HS-27A (cell line): Measurements from ENCODE around the gene ANKRD34A.
A peak's percentile ranks its signal among the peaks of the same experiment; 100 is the strongest.

Experiments
- DNase-seq: peaks from one replicate; pipeline ENCODE4 v3.0.0-alpha.2; 2012; ENCODE audit warnings: low read depth, missing footprints

Gene ANKRD34A

DNA sequence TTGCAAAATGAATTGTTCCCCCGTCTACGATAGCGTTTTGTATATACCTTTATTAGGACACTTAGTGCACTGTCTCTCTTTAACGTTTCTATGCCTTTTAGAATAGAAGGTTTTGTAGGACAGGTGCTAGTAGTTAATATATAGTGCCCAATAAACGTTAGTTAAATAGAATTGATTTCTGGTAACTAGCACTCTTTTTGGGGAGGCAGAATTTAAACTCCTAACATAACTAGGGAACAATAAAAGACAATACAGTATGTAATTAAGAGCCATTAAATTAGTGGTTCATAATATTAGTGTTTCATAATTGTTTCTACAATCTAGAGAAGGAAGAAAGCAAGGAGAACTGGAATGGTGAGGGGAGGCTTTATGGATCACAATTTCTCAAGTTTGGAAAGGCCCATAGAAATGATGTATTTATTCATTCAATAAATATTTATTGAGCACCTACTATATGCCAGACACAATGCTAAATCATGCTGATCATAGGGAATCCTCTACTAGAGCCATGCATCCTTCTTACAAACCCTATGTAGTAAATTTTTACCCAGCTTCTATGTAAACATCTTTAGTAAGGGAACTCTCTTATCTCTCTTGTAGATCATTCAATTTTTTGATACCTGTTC, 857 bp upstream of the ANKRD34A start:
- DNase-seq: no peak

GRCh38 chr1:145963265-145964019, 933 bp downstream of the ANKRD34A start:
- no peak for DNase-seq

GRCh38 chr1:145962157-145963102, 1.9 kb downstream of the ANKRD34A start:
- no peak for DNase-seq

DNA sequence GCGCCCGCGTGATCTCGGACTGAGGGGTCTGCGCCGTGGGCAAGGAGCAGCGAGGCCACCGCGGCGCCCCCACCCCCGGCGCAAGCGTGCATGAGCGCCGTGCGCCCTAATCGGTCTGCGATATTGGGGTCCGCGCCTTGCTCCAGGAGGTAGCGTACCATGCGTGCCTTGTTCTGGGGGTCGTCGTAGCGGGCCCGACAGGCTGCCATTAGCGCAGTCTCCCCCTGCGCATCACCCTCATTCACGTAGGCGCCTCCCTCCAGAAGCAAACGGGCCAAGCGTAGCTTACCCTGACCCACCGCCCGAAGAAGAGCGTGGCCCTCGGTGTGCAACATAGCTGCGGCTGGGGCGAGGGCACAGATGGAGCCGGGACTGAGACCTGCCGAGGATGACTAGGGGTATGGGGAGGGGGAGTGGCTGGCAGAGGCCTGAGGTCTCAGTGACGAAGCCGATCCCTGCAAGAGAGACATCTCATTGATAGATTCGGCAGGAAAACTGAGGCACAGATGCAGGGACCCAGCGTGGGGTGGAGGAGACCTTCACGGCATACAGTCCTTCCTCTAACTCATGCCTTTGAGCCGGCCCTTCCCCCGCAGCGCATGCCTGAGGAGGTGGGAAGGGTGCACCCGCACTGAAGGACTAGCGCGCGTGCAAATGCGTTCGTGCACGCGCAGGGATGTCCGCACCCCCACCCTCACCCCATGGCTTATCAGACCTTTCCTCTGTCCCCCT, 2.8 kb downstream of the ANKRD34A start:
- DNase-seq: no peak

- no peak for DNase-seq
Measured at GRCh38 chr1:145961109-145961424, 3.3 kb downstream of the ANKRD34A start.

- DNase-seq: no peak
Measured at GRCh38 chr1:145960468-145961108, 3.8 kb downstream of the ANKRD34A start.

GRCh38 chr1:145959957-145960467, 4.4 kb downstream of the ANKRD34A start:
- no peak for DNase-seq

DNA sequence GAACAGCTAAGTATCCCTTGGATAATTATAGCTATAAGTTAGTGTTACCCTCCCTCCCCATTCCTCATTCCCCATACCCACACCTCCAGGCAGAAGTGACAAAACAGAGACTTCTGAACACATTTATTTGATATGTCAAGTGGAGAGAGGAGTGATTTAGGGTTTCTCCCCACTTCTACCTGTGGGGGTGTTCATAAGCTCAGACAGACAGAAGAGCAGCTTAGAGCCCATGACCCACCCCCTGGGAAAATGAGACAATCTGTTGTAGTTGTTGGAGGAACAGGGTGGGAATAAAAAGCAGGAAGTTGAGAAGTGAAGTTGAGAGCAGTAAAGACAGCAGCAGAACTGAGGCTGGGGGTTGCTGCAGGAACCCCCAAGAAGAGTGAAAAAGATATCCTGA, 5.0 kb downstream of the ANKRD34A start:
- no peak for DNase-seq

DNA sequence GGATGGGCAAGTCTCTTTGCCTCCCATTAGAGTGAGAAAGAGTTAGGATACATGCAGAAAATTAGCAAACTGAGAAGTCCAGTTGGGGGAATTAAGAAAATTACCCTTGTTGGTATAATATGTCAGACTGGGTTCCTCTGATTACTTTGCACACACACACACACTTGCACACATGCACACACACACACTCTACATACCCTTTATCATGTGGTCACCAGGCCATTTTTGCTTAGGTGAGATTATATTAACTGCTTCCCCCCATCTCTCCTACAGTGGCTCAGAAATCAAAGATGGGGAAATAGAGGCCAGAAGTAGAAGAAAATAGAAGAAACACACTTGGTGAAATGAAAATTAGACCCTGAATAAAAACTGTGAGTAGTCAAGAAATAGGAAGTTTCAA, 5.6 kb downstream of the ANKRD34A start:
- DNase-seq: no peak

DNA sequence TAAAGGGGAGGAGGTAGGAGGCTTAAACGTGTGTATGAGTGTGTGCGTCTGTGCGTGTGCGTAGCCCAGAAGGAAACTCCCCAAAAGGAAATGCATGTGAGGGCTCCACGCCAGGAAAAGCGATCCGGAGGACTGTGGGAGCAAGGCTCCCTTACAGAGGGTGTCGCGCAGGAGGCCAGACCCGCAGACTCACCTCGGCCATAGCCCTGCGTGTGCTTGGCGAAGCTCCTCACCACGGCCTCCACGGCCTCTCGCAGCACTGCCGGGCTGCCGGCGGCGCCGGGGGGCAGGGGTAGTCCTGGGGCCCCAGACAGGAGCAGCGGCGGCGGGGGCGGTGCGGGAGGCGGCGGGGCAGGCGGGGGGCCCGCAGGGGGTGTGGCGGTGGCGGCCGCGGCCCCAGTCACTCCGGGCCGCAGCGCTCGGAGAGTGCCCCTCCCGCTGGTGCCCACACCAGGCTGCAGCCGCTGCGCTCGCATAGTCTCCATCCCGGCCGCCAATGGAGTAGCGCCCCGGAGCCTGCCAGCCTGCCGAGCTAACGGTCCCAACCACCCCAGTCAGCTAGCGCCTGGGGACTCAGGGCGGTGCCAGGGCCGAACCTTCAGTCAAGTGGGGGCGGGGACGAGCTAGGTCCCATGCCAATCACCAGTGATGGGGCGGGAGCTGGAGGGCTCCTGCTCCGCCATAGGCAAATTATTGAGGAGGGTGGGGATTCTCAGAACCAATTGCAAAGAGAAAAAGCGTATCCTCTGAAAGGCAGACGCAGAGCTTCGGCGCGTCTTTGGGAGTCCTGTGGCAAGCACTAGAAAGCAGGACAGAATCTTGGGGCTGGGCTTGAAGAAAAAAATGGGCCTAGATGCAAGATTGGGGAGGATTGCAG, 6.7 kb downstream of the ANKRD34A start, which contains the start of gene LIX1L:
Gene LIX1L, minus strand, starts transcription at position 575 of the 877 bp plus-strand sequence. Its CDS starts 90 bp downstream, at position 485.
- peak; percentile 93 for DNase-seq

DNA sequence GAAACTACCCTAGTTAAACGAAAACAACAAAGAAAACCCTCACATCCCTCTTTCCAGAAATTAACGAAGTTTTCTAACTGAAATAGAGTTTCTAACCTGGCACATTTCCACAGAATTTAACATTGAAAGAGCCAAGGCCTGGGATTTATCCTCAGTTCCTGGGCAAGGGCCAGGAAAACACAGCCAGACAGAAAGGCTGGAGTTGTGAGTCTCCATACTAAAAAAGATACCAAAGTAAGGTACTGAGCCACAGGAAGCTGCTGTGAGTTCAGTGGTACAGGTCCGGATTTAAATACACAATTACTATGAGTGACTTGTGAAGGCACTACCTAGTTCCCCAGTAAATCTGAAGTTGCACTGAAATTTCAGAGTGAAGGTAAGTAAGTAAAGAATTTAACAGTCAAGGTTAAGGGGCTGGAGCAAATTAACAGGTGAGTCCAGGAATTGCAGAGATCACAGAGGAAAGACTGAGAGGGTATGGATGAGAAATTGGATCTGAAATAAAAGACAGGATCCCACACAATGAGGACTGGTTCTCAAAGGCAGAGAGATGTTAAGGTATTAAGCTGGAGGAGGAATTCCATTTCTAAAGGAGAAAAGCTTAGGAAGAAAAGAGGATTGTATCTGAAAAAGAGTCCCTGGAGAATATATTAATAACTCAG, 7.5 kb downstream of the ANKRD34A start:
- DNase-seq: no peak

DNA sequence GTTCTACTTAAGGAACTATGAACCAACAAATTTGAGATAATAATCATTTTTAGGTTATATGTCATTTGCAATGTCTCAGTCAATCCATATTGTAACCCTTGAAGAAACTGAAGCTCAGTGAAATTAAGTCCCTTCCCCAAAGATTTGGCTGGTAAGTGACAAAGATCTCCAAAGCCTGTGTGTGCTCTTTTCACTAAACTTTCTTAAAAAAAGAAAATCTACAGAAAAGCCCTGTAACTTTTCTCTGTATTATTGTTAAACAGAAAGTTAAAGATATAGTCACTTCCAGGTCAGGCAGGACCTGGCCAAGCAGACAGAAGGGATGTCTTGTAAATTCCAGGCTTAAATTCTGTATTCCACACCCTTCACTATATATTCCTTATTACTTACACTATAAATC, 8.0 kb downstream of the ANKRD34A start:
- DNase-seq: no peak

DNA sequence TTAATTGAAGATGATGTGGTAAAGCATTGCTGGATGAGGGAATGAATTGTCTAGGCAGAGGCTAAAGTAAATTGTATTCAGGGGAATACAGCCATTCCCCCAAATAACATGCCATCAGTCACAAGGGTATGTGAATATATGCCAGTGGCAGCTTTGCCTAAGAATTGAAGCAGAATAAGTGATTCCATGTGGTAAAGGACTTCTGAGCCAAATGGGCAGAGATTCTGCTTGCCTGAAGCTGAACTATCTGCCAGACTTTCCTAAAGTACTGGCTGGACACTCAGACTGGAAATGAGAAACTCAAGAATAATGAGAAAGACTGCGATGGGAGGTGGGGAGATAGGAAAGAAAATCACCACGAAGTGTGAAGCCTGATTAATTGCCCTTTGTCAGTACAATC, 8.9 kb downstream of the ANKRD34A start:
- no peak for DNase-seq

GRCh38 chr1:145953861-145954260, 10.5 kb downstream of the ANKRD34A start:
- DNase-seq: no peak

DNA sequence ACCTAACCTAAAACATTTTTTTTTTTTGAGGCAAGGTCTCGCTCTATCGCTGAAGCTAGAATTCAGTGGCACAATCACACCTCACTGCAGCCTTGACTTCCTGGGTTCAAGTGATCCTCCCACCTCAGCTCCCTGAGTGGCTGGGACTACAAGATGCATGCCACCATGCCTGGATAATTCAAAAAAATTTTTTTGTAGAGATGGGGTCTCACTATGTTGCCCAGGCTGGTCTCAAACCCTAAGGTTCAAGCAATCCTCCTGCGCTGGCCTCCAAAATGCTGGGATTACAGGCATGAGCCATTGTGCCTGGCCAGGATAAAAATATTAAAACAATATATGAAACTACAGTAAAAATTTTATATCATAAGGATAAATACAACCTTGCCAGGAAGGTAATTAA, 11.5 kb downstream of the ANKRD34A start:
- no peak for DNase-seq

DNA sequence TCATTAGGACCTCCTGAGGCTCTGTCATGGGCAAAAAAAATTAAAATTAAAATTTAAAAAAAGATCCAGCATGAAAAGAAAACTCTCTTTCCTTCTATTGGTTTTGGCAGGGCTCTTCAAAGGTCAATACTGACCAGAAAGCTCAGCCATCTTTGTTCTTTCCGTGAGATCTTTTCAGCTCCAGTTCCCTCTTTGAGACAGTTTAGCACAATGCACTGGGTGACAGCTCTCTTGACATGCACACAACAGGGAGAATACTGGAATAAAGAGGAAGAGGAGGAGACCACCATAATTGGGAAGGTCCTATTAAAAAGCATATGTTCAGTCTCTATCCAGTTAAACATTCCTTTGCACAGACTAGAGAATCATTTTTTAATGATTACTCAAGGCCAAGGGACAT, 12.8 kb downstream of the ANKRD34A start:
- DNase-seq: no peak

- no peak for DNase-seq
Measured at GRCh38 chr1:145949219-145949618, 15.2 kb downstream of the ANKRD34A start.

DNA sequence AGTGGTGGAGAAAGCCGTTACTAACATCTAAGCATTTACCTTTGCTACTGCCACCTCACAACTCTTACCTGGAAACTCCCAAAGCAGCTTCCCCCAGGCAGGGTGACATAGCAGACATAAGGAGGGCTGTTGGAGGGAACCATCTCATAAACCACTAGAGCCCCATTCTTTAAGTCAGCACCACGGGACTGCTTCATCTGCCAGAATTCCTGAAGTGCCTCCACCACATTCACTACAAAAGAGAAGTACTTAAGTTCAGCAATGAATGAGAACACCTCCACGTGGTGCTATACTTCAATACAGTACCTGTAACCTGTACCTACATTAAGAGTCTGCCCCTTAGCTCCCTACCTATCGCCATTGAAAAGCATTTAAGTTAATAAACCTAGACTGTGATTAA, 16.8 kb downstream of the ANKRD34A start:
- DNase-seq: no peak

DNA sequence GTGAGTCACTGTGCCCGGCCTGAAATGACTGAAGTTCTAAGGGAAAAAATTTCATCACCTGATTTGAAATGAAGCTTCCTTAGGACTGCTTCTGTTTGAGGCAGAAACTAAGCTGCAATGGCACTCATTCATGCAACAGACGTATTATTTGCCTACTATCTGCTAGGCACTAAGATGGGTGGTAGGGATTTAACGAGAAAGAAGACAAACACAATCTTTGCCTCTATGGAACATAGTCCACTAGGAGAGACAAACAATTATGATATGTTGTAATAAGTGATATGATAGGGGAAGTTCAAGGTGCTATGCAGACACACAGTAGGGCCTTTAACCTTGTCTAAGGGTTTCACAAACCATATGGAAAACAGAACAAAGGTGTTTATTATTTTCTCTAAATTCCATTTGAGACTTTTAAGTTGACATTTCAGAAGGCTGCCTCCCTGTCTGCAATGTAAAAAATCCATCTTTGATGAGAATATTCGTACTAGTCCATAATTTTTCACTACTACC, 17.8 kb downstream of the ANKRD34A start:
- no peak for DNase-seq

- DNase-seq: no peak
Measured at GRCh38 chr1:145944532-145944931, 19.8 kb downstream of the ANKRD34A start.
